HCT116 (cell line): ENCODE measurements around the gene GFOD2. TPM values are rescaled to one million over a fixed set of nuclear protein-coding genes. Genes with fewer than 3 reads are reported as not detected.

Source experiments
- ATAC-seq: fragments of 200-7000 bp; cut with Tn5 transposase; 2 replicates; pipeline ENCODE4 v1.9.1; 2020; ENCODE audit warnings: mild to moderate bottlenecking, moderate library complexity
- BruUV-seq: library from RNA; stranded (reverse); fragments of 400-500 nt; replicated peaks from 2 replicates; lab custom pipeline; 2021; lab: Mats Ljungman, UMichigan
- CTCF ChIA-PET: fragments of 300-600 bp; sonication (Branson Sonifier 250); formaldehyde crosslinking; loops from one replicate; lab custom pipeline; 2021; ENCODE audit warnings: antibody characterized with exemption; lab: Charles Lee
- POLR2A ChIA-PET: fragments of 300-600, 350-600 bp; sonication (Branson Sonifier 250); formaldehyde crosslinking; loops from one replicate; lab custom pipeline; 2021; ENCODE audit warnings: antibody characterized with exemption; lab: Charles Lee
- RAD21 ChIA-PET, 2 experiments: fragments of 300-600 bp; sonication (Branson Sonifier 250); formaldehyde crosslinking; loops; one replicate each; lab custom pipeline; 2023; ENCODE audit warnings: low total read pairs in 2 of 2; ENCODE audit not compliant: uncharacterized antibody in 2 of 2, unreplicated experiment in 2 of 2, low non-redundant PET in 1 of 2; lab: Charles Lee
- DNase-seq: peaks from one replicate; pipeline ENCODE4 v3.0.0-alpha.2; 2010; ENCODE audit warnings: low read depth, low spot score
- H2AFZ ChIP-seq: fragments of 200-600 bp; shearing (Covaris generic), sonication (generic); 2 replicates; pipeline ENCODE4 v1.6.1; 2017; ENCODE audit warnings: low read depth, mixed run types, mixed read lengths, antibody characterized with exemption, low read length; ENCODE audit not compliant: poor library complexity, severe bottlenecking
- H3K27ac ChIP-seq: 2 replicates; pipeline ENCODE4 v1.5.1; 2012; ENCODE audit warnings: low read depth, low read length
- H3K27me3 ChIP-seq: fragments of 200-600 bp; sonication (generic); 2 replicates; pipeline ENCODE4 v1.6.1; 2016; ENCODE audit warnings: mixed run types, low read length, mixed read lengths; ENCODE audit not compliant: insufficient read depth
- H3K36me3 ChIP-seq, 2 experiments: fragments of 200-500 bp in 1 of 2; fragments of 200-600 bp in 1 of 2; sonication (Bioruptor generic) in 1 of 2; sonication (generic) in 1 of 2; 2 replicates each; pipeline versions ENCODE4 v1.5.1 to v1.6.1; 2014 to 2016; ENCODE audit warnings: low read length in 2 of 2, inconsistent platforms in 1 of 2, mixed read lengths in 1 of 2, mixed run types in 1 of 2; ENCODE audit not compliant: insufficient read depth in 2 of 2, control insufficient read depth in 1 of 2
- H3K4me1 ChIP-seq, 2 experiments: fragments of 200-600 bp in 1 of 2; sonication (generic) in 1 of 2; 2 replicates each; pipeline versions ENCODE4 v1.5.1 to v1.6.1; 2012 to 2017; ENCODE audit warnings: low read length in 2 of 2, inconsistent platforms in 1 of 2, mild to moderate bottlenecking in 1 of 2, mixed read lengths in 1 of 2, mixed run types in 1 of 2, moderate library complexity in 1 of 2; ENCODE audit not compliant: insufficient read depth in 2 of 2, control insufficient read depth in 1 of 2
- H3K4me2 ChIP-seq: fragments of 200-600 bp; sonication (generic); 2 replicates; pipeline ENCODE4 v1.6.1; 2017; ENCODE audit warnings: mixed run types, low read length, mixed read lengths
- H3K4me3 ChIP-seq, 2 experiments: fragments of 200-600 bp in 1 of 2; sonication (generic) in 1 of 2; replicated peaks in 1 of 2; 2 replicates each; pipeline ENCODE4 v1.5.1; 2011 to 2016; ENCODE audit warnings: low read length in 2 of 2, control low read depth in 1 of 2, low read depth in 1 of 2, mild to moderate bottlenecking in 1 of 2, mixed read lengths in 1 of 2, mixed run types in 1 of 2
- H3K79me2 ChIP-seq: fragments of 200-600 bp; sonication (generic); 2 replicates; pipeline ENCODE4 v1.6.1; 2017; ENCODE audit warnings: mild to moderate bottlenecking, mixed run types, low read length, moderate library complexity, mixed read lengths; ENCODE audit not compliant: insufficient read depth
- H3K9ac ChIP-seq: fragments of 200-600 bp; sonication (generic); 2 replicates; pipeline ENCODE4 v1.6.1; 2016; ENCODE audit warnings: low read length, mixed read lengths
- H3K9me2 ChIP-seq: fragments of 200-600 bp; sonication (generic), shearing (Covaris generic); 2 replicates; pipeline ENCODE4 v1.6.1; 2017; ENCODE audit warnings: mixed run types, mild to moderate bottlenecking, moderate library complexity; ENCODE audit not compliant: insufficient read depth
- H3K9me3 ChIP-seq, 2 experiments: fragments of 200-500 bp in 1 of 2; fragments of 200-600 bp in 1 of 2; sonication (Bioruptor generic) in 1 of 2; sonication (generic) in 1 of 2; 2 replicates each; pipeline ENCODE4 v1.6.1; 2014 to 2017; ENCODE audit warnings: low read length in 2 of 2, mixed read lengths in 2 of 2, inconsistent platforms in 1 of 2, low read depth in 1 of 2, mild to moderate bottlenecking in 1 of 2, mixed run types in 1 of 2, moderate library complexity in 1 of 2; ENCODE audit not compliant: control insufficient read depth in 1 of 2, insufficient read depth in 1 of 2
- H4K20me1 ChIP-seq: fragments of 200-600 bp; sonication (generic), shearing (Covaris generic); 2 replicates; pipeline ENCODE4 v1.6.1; 2017; ENCODE audit warnings: mixed run types, mild to moderate bottlenecking, moderate library complexity; ENCODE audit not compliant: insufficient read depth
- ATF3 ChIP-seq: IDR thresholded peaks from 2 replicates; pipeline ENCODE4 v1.6.1; 2012
- CEBPB ChIP-seq: IDR thresholded peaks from 2 replicates; pipeline ENCODE4 v1.6.1; 2012; ENCODE audit warnings: low read depth
- CTCF ChIP-seq, 3 experiments: fragments of 200-600 bp in 1 of 3; sonication (generic) in 1 of 3; IDR thresholded peaks in 2 of 3; conservative IDR thresholded peaks in 1 of 3; 2 replicates each; pipeline ENCODE4 v1.5.1; 2012 to 2017; ENCODE audit warnings: low read depth in 2 of 3, low read length in 2 of 3, antibody characterized with exemption in 1 of 3, borderline replicate concordance in 1 of 3, control low read depth in 1 of 3, mild to moderate bottlenecking in 1 of 3, mixed read lengths in 1 of 3, mixed run types in 1 of 3, moderate library complexity in 1 of 3; ENCODE audit not compliant: insufficient read depth in 1 of 3
- EGR1 ChIP-seq: IDR thresholded peaks from 2 replicates; pipeline ENCODE4 v1.6.1; 2012; ENCODE audit warnings: low read depth
- ELF1 ChIP-seq: IDR thresholded peaks from 2 replicates; pipeline ENCODE4 v1.6.1; 2012; ENCODE audit warnings: low read depth, borderline replicate concordance
- EZH2 ChIP-seq: fragments of 200-600 bp; sonication (generic); IDR thresholded peaks from 2 replicates; pipeline ENCODE4 v1.6.1; 2017; ENCODE audit warnings: antibody characterized with exemption, mixed run types
- EZH2phosphoT487 ChIP-seq: fragments of 200-600 bp; IDR thresholded peaks from 2 replicates; pipeline ENCODE4 v1.6.1; 2018; ENCODE audit warnings: antibody characterized with exemption, borderline replicate concordance
- FOSL1 ChIP-seq: IDR thresholded peaks from 2 replicates; pipeline ENCODE4 v1.6.1; 2012; ENCODE audit warnings: low read depth
- JUND ChIP-seq: IDR thresholded peaks from 2 replicates; pipeline ENCODE4 v1.6.1; 2012
- MAX ChIP-seq: IDR thresholded peaks from 2 replicates; pipeline ENCODE4 v1.6.1; 2012
- POLR2A ChIP-seq: IDR thresholded peaks from 2 replicates; pipeline ENCODE4 v1.7.0; 2011; ENCODE audit warnings: borderline replicate concordance; ENCODE audit not compliant: insufficient read depth, insufficient read length; ENCODE audit errors: extremely low read depth
- POLR2AphosphoS5 ChIP-seq: IDR thresholded peaks from 2 replicates; pipeline ENCODE4 v1.6.1; 2011; ENCODE audit warnings: mild to moderate bottlenecking, low read depth, low read length, moderate library complexity
- REST ChIP-seq: IDR thresholded peaks from 2 replicates; pipeline ENCODE4 v1.6.1; 2012; ENCODE audit warnings: low read depth
- SRF ChIP-seq: IDR thresholded peaks from 2 replicates; pipeline ENCODE4 v1.6.1; 2012; ENCODE audit warnings: low read depth
- TCF7L2 ChIP-seq: IDR thresholded peaks from 2 replicates; pipeline ENCODE4 v1.7.0; 2011; ENCODE audit warnings: borderline replicate concordance, inconsistent platforms; ENCODE audit not compliant: insufficient read depth, insufficient read length; ENCODE audit errors: extremely low read depth
- YY1 ChIP-seq: IDR thresholded peaks from 2 replicates; pipeline ENCODE4 v1.6.1; 2011; ENCODE audit warnings: low read length, low read depth, moderate library complexity, mild to moderate bottlenecking; ENCODE audit not compliant: insufficient replicate concordance; ENCODE audit errors: extremely low read depth
- intact Hi-C: fragments of 100-400 bp; cut with micrococcal nuclease; formaldehyde crosslinking; loops from 2 replicates; pipeline ENCODE4 v1.10.0; 2022
- total RNA-seq: library from RNA; stranded (reverse); gene quantifications from one replicate; pipeline ENCODE4 v1.2.1, GENCODE V29; 2021; ENCODE audit not compliant: unreplicated experiment

Gene GFOD2
- total RNA-seq, 1 experiment from 2014 or later, result 17.4 TPM

GRCh38 chr16:67656344-67657016 is 62.6 kb downstream of the GFOD2 start:
- no peak for DNase-seq
- no peak for ATAC-seq
- ChIA-PET CTCF (no interaction called here), RAD21 (no interaction called here), POLR2A (no interaction called here)
- Histone ChIP-seq H3K27me3 (no peaks in the 10 kb centered on the region), H3K9me3 (no peaks in the 10 kb centered on the region), H3K9ac (no peak overlapping the region), H3K9me2 (no peaks in the 10 kb centered on the region), H3K4me1 (peaks cover 3 to 23% of the 10 kb centered on the region in 2 experiments; a peak in 3 of 4 replicates), H4K20me1 (no peaks in the 10 kb centered on the region), H3K4me3 (no peak overlapping the region), H3K36me3 (peaks cover 0 to 6% of the 10 kb centered on the region in 2 experiments; a peak in 1 of 4 replicates), H2AFZ (no peak overlapping the region), H3K79me2 (peaks cover 21% of the 10 kb centered on the region; the same call in 1 of the 2 replicates), H3K27ac (no peak overlapping the region), H3K4me2 (no peak overlapping the region)
- BruUV-seq, result no TSS peak
- TF ChIP-seq CEBPB (no peak), TCF7L2 (no peak), JUND (no peak), ELF1 (no peak), POLR2A (no peak), POLR2AphosphoS5 (no peak), EZH2 (no peak), FOSL1 (no peak), SRF (no peak), ATF3 (no peak), YY1 (no peak), EZH2phosphoT487 (no peak), CTCF (IDR thresholded peaks at IDR 0.05 in 2 of 3, conservative IDR thresholded peaks at IDR 0.05 in 1 of 3; ENCODE audit: borderline replicate concordance in 1 of 3, insufficient read depth in 1 of 3, low read depth in 2 of 3, low read length in 2 of 3) (no peak), MAX (no peak), EGR1 (no peak), REST (no peak)
- intact Hi-C loops, result no loop called here
